GM12801 (cell line): Measurements from ENCODE around the gene OR2V2.

Experiments
- TF ChIP-seq, protein P1 (sequence below): IDR thresholded peaks from one replicate; pipeline ENCODE4 v1.5.1; 2011; ENCODE audit warnings: control low read depth; ENCODE audit not compliant: insufficient read length; ENCODE audit errors: extremely low read depth

OR2V2 gene

DNA sequence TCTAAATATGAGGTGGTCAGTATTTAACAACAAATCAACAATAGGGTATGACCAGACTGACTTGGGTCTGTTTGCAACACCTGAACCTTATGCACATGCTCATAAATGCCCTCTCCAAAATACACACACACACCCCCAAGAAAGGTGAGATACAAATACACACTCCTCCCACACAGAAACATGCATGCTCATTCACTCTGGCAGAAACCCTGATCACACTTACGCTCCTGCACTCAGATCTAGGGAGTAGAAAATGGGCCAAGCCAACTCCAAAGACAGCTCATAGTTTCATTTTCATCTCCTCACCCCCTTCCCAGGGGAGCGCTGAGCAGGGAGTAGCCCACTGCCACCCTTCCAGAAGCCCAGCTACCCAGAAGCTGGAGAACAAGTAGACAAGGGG, 46.3 kb downstream of the OR2V2 start:
- TF ChIP-seq, protein P1, sequence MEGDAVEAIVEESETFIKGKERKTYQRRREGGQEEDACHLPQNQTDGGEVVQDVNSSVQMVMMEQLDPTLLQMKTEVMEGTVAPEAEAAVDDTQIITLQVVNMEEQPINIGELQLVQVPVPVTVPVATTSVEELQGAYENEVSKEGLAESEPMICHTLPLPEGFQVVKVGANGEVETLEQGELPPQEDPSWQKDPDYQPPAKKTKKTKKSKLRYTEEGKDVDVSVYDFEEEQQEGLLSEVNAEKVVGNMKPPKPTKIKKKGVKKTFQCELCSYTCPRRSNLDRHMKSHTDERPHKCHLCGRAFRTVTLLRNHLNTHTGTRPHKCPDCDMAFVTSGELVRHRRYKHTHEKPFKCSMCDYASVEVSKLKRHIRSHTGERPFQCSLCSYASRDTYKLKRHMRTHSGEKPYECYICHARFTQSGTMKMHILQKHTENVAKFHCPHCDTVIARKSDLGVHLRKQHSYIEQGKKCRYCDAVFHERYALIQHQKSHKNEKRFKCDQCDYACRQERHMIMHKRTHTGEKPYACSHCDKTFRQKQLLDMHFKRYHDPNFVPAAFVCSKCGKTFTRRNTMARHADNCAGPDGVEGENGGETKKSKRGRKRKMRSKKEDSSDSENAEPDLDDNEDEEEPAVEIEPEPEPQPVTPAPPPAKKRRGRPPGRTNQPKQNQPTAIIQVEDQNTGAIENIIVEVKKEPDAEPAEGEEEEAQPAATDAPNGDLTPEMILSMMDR = no peak

GRCh38 chr5:181194489-181195248, 47.3 kb downstream of the OR2V2 start:
- TF ChIP-seq, protein P1 = no peak

DNA sequence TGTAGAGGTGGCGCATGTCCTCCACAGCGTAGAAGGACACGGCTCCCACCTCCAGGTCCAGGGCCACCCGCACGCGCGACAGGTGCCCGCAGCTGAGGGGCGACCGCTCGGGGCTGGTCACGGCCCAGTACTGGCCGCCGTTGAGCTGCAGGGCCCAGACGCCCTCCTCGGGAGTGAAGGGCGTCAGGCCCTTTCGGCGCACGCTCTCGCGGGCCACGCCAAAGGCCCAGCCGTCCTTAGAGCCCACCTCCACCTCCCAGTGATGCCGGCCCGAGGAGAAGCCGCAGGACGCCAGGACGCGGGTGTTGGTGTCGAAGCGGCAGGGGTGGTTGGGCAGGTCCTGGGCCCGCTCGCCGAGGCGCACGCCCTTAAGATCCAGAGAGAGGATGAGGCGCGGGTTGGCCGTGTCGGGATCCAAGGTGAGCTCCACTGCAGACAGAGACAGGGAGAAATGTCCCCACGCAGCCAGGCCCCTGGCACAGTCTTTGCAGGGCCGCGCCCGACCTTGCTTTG, 47.9 kb downstream of the OR2V2 start:
- TF ChIP-seq, protein P1 = no peak

- TF ChIP-seq, protein P1 = no peak
Measured at GRCh38 chr5:181197326-181197951, 50.1 kb downstream of the OR2V2 start.

DNA sequence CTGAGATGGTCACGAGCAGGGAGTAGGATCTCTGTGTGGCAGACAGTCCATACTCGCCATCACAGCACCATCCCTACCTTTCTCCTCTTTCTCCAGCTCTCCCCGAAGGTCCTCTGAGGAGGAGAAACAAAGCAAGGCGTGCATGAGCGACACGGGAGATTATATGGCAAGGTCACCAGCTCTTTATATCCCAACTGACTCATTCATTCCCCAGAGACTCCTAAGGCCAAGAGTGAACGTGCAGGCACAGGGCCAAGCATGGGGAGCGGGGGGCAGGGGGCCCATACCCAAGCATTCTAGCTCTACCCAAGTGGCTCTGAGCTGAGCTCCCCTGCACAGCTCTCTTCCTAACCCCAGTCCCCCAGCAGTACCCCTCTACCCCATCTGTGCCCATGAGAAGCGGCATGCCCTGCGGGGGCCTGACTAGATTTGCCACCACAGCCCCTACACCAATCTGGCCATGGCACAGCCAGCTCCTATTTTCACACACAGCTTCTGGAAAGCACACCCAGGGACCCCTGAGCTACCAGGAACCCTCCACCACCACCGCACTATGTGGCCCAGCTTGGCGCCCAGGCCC, 50.8 kb downstream of the OR2V2 start:
- TF ChIP-seq, protein P1 = no peak

GRCh38 chr5:181198905-181199519, 51.6 kb downstream of the OR2V2 start:
- TF ChIP-seq, protein P1 = no peak
